Neural cell (in vitro differentiated cells): ENCODE measurements around the gene PRDM1. TPM values are rescaled to one million over a fixed set of nuclear protein-coding genes. Genes with fewer than 3 reads are reported as not detected.
A peak's percentile ranks its signal among the peaks of the same experiment; 100 is the strongest.

Source experiments
- H2AFZ ChIP-seq: fragments of 200-600, 300-800 bp; sonication (generic), shearing (Covaris generic); 2 replicates; pipeline ENCODE4 v1.6.0; 2014; ENCODE audit warnings: low read depth, mild to moderate bottlenecking, antibody characterized with exemption, low read length, moderate library complexity
- H3F3A ChIP-seq: fragments of 200-600 bp; shearing (Covaris generic); 2 replicates; pipeline ENCODE4 v1.6.1; 2016; ENCODE audit warnings: mild to moderate bottlenecking, moderate library complexity, mixed read lengths, antibody characterized with exemption, low read length; ENCODE audit not compliant: insufficient read depth, poor library complexity, severe bottlenecking
- H3K27ac ChIP-seq: fragments of 200-600, 300-800 bp; sonication (generic), shearing (Covaris generic); 2 replicates; pipeline ENCODE4 v1.5.1; 2014; ENCODE audit warnings: mild to moderate bottlenecking, low read length, moderate library complexity
- H3K27me3 ChIP-seq: fragments of 300-800, 200-600 bp; sonication (generic), shearing (Covaris generic); 2 replicates; pipeline ENCODE4 v1.6.0; 2014; ENCODE audit warnings: mild to moderate bottlenecking, low read depth, low read length, moderate library complexity; ENCODE audit not compliant: insufficient read depth
- H3K36me3 ChIP-seq: fragments of 300-800, 200-600 bp; sonication (generic), shearing (Covaris generic); 2 replicates; pipeline ENCODE4 v1.5.1; 2014; ENCODE audit warnings: mild to moderate bottlenecking, antibody characterized with exemption, low read length, moderate library complexity; ENCODE audit not compliant: insufficient read depth
- H3K4me2 ChIP-seq: fragments of 300-800, 200-600 bp; sonication (generic), shearing (Covaris generic); 2 replicates; pipeline ENCODE4 v1.6.0; 2014; ENCODE audit warnings: mild to moderate bottlenecking, low read length
- H3K4me3 ChIP-seq: fragments of 300-800, 200-600 bp; sonication (generic), shearing (Covaris generic); 2 replicates; pipeline ENCODE4 v1.5.1; 2014; ENCODE audit warnings: mild to moderate bottlenecking, low read length, moderate library complexity
- H3K79me2 ChIP-seq: fragments of 200-600 bp; shearing (Covaris generic); replicated peaks from 2 replicates; pipeline ENCODE4 v1.6.0; 2014; ENCODE audit warnings: mild to moderate bottlenecking, low read length, moderate library complexity; ENCODE audit not compliant: insufficient read depth
- H3K9ac ChIP-seq: fragments of 300-800, 200-600 bp; sonication (generic), shearing (Covaris generic); 2 replicates; pipeline ENCODE4 v1.6.1; 2016; ENCODE audit warnings: mild to moderate bottlenecking, low read length, mixed read lengths
- H3K9me2 ChIP-seq: fragments of 200-600 bp; shearing (Covaris generic); 2 replicates; pipeline ENCODE4 v1.6.1; 2016; ENCODE audit warnings: mild to moderate bottlenecking, low read length, mixed read lengths; ENCODE audit not compliant: insufficient read depth
- H3K9me3 ChIP-seq: fragments of 200-600, 300-800 bp; sonication (generic), shearing (Covaris generic); 2 replicates; pipeline ENCODE4 v1.6.1; 2016; ENCODE audit warnings: mild to moderate bottlenecking, mixed run types, low read length, moderate library complexity, mixed read lengths
- H4K20me1 ChIP-seq: fragments of 200-600 bp; shearing (Covaris generic); 2 replicates; pipeline ENCODE4 v1.6.1; 2016; ENCODE audit warnings: mild to moderate bottlenecking, mixed run types; ENCODE audit not compliant: insufficient read depth
- CTCF ChIP-seq: fragments of 450-650 bp; IDR thresholded peaks from 2 replicates; pipeline ENCODE4 v1.5.1; 2014; ENCODE audit warnings: antibody characterized with exemption, mild to moderate bottlenecking, moderate library complexity; ENCODE audit not compliant: poor library complexity, severe bottlenecking
- EP300 ChIP-seq: fragments of 450-650 bp; conservative IDR thresholded peaks from 2 replicates; pipeline ENCODE4 v1.6.1; 2014; ENCODE audit warnings: antibody characterized with exemption, mild to moderate bottlenecking, moderate library complexity; ENCODE audit not compliant: poor library complexity, severe bottlenecking
- EZH2 ChIP-seq: fragments of 200-600, 300-800 bp; shearing (Covaris generic), sonication (generic); IDR thresholded peaks from 2 replicates; pipeline ENCODE4 v1.6.1; 2014; ENCODE audit warnings: antibody characterized with exemption, low read length, borderline replicate concordance, mild to moderate bottlenecking; ENCODE audit not compliant: insufficient read depth, poor library complexity, severe bottlenecking
- MXI1 ChIP-seq: fragments of 450-650 bp; conservative IDR thresholded peaks from 2 replicates; pipeline ENCODE4 v1.6.1; 2014; ENCODE audit warnings: antibody characterized with exemption, mild to moderate bottlenecking; ENCODE audit not compliant: poor library complexity, severe bottlenecking
- POLR2AphosphoS5 ChIP-seq: IDR thresholded peaks from 2 replicates; pipeline ENCODE4 v1.6.1; 2012
- RAD21 ChIP-seq: fragments of 450-650 bp; conservative IDR thresholded peaks from 2 replicates; pipeline ENCODE4 v1.6.1; 2014; ENCODE audit warnings: antibody characterized with exemption, mild to moderate bottlenecking, moderate library complexity
- REST ChIP-seq: IDR thresholded peaks from 2 replicates; pipeline ENCODE4 v1.6.1; 2012; ENCODE audit warnings: borderline replicate concordance
- SMC3 ChIP-seq: fragments of 450-650 bp; conservative IDR thresholded peaks from 2 replicates; pipeline ENCODE4 v1.6.1; 2014; ENCODE audit warnings: antibody characterized with exemption, mild to moderate bottlenecking, moderate library complexity; ENCODE audit not compliant: poor library complexity
- TAF1 ChIP-seq: IDR thresholded peaks from 2 replicates; pipeline ENCODE4 v1.6.1; 2012; ENCODE audit warnings: low read depth
- polyA plus RNA-seq: library from polyadenylated mRNA; depleted of rRNA; stranded (reverse); fragments of >200 nt; gene quantifications from 2 replicates; pipeline ENCODE4 v1.2.3, GENCODE V29; 2014

Gene PRDM1
- polyA plus RNA-seq, 1 donor from 2014 or later = 0.09 TPM

DNA sequence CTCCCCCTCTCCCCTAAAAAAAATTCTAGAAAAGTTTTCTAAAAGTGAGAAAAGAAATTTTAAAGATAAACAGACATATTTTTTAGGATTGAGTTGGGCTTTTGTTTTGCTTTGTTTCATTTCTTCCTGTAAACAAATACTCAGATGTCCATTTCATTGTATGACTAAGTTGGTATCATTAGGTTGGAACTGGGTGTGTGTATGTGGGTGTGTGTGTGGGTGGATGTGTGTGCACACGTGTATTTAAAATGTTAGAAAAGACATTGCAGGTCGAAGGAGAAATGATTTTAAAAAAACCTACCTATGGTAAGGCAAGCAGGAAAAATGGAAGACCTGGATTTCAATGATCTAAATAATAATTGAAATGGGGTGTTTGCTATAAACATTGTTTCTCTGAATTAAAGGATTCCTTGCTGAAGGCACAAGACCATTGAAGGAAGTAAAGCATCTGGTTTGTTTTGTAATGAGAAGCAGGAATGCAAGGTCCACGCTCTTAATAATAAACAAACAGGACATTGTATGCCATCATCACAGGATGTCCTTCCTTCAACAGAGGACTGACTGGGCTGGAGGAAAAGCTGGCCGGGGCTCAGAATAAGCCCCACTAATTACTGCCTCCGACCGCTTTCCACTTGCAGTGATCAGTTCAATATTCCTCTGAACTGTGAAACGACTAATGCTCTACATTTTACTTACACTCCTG is 996 bp upstream of the PRDM1 start:
- Histone ChIP-seq H3K4me3 (no peak overlapping the region), H3K27me3 (peaks cover 31% of the 10 kb centered on the region)

GRCh38 chr6:106085692-106085983 is 498 bp upstream of the PRDM1 start:
- Histone ChIP-seq H3K9me2 (no peaks in the 10 kb centered on the region), H3K79me2 (no peaks in the 10 kb centered on the region), H3F3A (no peaks in the 10 kb centered on the region), H3K27ac (no peak overlapping the region), H3K4me2 (peak overlapping the region; percentile 71), H3K9me3 (no peaks in the 10 kb centered on the region), H2AFZ (no peak overlapping the region), H3K27me3 (peaks cover 31% of the 10 kb centered on the region), H3K36me3 (no peaks in the 10 kb centered on the region), H3K4me3 (peak overlapping the region; percentile 73), H4K20me1 (no peaks in the 10 kb centered on the region), H3K9ac (no peak overlapping the region)
- TF ChIP-seq SMC3 (no peak), CTCF (no peak), REST (no peak), MXI1 (no peak), RAD21 (no peak), POLR2AphosphoS5 (no peak)

More for the DNA sequence above, 996 bp upstream of the PRDM1 start:
- no peaks in the 10 kb centered on the region for H3K9me2 ChIP-seq
- TF ChIP-seq REST (no peak), TAF1 (no peak), POLR2AphosphoS5 (no peak), EP300 (no peak), RAD21 (no peak), EZH2 (no peak), MXI1 (no peak), CTCF (no peak), SMC3 (no peak)
- no peak overlapping the region for H3K27ac ChIP-seq
- no peak overlapping the region for H2AFZ ChIP-seq
- no peaks in the 10 kb centered on the region for H3F3A ChIP-seq
- no peak overlapping the region for H3K9ac ChIP-seq
- no peaks in the 10 kb centered on the region for H3K36me3 ChIP-seq
- no peaks in the 10 kb centered on the region for H3K79me2 ChIP-seq
- H4K20me1 ChIP-seq = no peaks in the 10 kb centered on the region
- H3K9me3 ChIP-seq = no peaks in the 10 kb centered on the region
- H3K4me2 ChIP-seq = no peak overlapping the region
